ENCODE measurements around the gene TRIM28.

- no peak for TF ChIP-seq POLR2A (IDR thresholded peaks at IDR 0.05)
- no peak for TF ChIP-seq EP300 (IDR thresholded peaks at IDR 0.05)
Measured at GRCh38 chr19:58531034-58531840, 12.6 kb upstream of the TRIM28 start.
